GM12874 (cell line): ENCODE data around the gene CAP2.

Experiments used
- TF ChIP-seq, protein P1 (sequence below): IDR thresholded peaks from 2 replicates; pipeline ENCODE4 v1.5.1; 2011; ENCODE audit warnings: low read depth, mild to moderate bottlenecking, control low read depth, low read length, moderate library complexity; ENCODE audit not compliant: insufficient read depth

Gene CAP2

DNA sequence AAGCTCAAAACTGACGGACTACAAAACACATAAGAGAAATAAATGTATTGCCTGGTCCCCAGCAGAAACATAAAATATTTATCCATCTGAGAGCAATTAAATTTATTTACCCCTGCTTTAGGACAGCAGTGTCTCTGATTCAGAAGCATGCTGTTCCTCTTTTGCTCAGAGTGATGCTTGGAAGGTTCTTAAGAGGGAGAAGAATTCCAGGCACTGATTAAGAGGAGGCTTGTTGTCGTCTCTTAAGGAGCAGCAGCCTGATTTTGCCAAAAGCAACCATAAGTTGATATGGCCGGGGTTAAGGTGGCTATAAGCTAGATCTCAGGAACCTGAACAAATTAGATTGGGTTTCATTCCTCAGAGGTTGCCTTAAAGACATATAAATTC, 25.8 kb downstream of the CAP2 start:
- TF ChIP-seq, protein P1, sequence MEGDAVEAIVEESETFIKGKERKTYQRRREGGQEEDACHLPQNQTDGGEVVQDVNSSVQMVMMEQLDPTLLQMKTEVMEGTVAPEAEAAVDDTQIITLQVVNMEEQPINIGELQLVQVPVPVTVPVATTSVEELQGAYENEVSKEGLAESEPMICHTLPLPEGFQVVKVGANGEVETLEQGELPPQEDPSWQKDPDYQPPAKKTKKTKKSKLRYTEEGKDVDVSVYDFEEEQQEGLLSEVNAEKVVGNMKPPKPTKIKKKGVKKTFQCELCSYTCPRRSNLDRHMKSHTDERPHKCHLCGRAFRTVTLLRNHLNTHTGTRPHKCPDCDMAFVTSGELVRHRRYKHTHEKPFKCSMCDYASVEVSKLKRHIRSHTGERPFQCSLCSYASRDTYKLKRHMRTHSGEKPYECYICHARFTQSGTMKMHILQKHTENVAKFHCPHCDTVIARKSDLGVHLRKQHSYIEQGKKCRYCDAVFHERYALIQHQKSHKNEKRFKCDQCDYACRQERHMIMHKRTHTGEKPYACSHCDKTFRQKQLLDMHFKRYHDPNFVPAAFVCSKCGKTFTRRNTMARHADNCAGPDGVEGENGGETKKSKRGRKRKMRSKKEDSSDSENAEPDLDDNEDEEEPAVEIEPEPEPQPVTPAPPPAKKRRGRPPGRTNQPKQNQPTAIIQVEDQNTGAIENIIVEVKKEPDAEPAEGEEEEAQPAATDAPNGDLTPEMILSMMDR = no peak

DNA sequence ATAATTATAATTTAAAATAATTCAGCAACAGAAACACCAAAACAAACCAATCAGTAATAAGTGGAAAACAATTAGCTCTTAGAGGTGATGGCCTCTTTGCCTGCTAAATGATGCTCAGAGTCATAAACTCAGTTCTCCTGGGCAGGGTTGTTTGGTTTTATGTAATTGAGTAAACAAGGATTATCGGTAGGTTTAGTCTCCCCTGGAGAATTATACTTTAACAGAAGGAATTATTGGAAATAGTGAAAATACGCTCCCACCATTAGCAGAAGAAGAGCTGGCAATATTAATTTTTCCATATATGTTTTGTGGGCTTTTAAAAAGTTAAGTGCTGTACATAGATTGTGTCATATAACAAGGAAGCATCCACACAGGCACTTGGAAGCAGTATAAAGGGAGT, 27.0 kb downstream of the CAP2 start:
- TF ChIP-seq, protein P1 = no peak

DNA sequence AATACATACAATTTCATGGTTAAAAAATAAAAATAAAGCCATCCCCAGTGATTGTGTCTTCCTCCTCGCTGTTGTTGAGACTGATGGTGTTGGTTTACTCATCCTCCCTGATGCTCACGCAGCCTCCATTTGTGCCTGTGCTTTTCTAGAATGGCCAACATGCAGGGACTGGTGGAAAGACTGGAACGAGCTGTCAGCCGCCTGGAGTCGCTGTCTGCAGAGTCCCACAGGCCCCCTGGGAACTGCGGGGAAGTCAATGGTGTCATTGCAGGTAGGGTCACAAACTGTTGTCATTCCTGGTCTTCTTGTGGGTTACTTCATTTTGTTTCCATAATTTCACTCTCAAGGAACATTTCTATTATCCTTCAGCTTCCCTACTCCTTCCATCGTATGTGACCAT, 28.0 kb downstream of the CAP2 start:
- TF ChIP-seq, protein P1 = no peak

DNA sequence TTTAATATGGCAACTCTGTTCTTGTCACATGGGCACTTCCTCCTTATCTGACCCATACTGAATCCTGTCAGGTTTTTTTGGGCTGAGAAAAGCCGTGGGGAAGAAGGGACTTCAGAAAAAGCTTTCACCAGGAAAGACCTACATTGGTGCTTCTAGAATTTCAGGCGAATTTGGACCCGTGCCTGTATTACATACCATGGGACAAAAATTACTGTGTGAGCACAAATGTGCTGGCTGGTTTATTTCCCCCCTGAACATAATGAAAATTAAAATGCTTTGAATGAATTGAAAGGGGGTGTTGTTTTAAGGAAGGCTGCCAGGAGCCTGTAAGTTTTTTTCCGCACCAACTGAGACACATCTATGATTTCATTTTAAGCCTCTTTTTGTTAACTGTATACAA, 29.6 kb downstream of the CAP2 start:
- TF ChIP-seq, protein P1 = no peak

DNA sequence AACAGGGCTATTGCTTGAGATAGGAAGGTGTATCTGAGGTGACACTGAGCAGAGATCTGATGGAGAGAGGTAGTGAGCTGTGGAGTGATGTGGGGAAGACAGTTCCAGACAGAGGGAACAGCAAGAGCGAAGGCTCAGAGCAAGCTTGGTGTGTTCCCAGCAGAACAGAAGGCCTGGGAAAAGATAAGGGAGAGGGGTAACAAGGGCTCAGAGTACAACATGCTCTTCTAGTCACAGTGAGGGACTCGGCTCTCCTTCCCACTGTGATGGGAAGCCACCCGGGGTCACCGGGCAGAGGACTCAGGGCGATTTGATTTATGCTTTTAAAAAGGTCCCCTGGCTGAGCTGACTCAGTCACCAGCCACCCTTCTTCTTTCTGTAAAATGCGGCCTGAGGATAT, 33.7 kb downstream of the CAP2 start:
- TF ChIP-seq, protein P1 = no peak

DNA sequence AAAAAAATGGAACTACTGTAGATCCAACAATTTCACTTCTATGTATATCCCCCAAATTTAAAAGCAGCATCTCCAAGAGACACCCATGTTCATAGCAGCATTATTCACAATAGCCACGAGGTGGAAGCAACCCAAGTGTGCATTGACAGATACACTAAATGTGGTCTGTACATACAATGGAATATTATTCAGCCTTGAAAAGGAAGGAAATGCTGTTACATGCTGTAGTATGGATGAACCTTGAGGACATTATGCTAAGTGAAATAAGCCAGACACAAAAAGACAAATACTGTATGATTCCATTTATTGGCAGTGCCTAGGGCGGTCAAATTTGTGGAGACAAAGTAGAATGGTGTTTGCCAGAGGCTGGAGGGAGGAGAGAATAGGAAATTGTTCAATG, 34.2 kb downstream of the CAP2 start:
- TF ChIP-seq, protein P1 = no peak

GRCh38 chr6:17429383-17430061, 36.1 kb downstream of the CAP2 start:
- TF ChIP-seq, protein P1 = no peak
